HCT116 (cell line): ENCODE data around the gene CNTNAP5. TPM values are rescaled to one million over a fixed set of nuclear protein-coding genes. Genes with fewer than 3 reads are reported as not detected.

ENCODE experiments used
- ATAC-seq: fragments of 200-7000 bp; cut with Tn5 transposase; 2 replicates; pipeline ENCODE4 v1.9.1; 2020; ENCODE audit warnings: mild to moderate bottlenecking, moderate library complexity
- BruUV-seq: library from RNA; stranded (reverse); fragments of 400-500 nt; replicated peaks from 2 replicates; lab custom pipeline; 2021; lab: Mats Ljungman, UMichigan
- CTCF ChIA-PET: fragments of 300-600 bp; sonication (Branson Sonifier 250); formaldehyde crosslinking; loops from one replicate; lab custom pipeline; 2021; ENCODE audit warnings: antibody characterized with exemption; lab: Charles Lee
- POLR2A ChIA-PET: fragments of 300-600, 350-600 bp; sonication (Branson Sonifier 250); formaldehyde crosslinking; loops from one replicate; lab custom pipeline; 2021; ENCODE audit warnings: antibody characterized with exemption; lab: Charles Lee
- RAD21 ChIA-PET, 2 experiments: fragments of 300-600 bp; sonication (Branson Sonifier 250); formaldehyde crosslinking; loops; one replicate each; lab custom pipeline; 2023; ENCODE audit warnings: low total read pairs in 2 of 2; ENCODE audit not compliant: uncharacterized antibody in 2 of 2, unreplicated experiment in 2 of 2, low non-redundant PET in 1 of 2; lab: Charles Lee
- DNase-seq: peaks from one replicate; pipeline ENCODE4 v3.0.0-alpha.2; 2010; ENCODE audit warnings: low read depth, low spot score
- H2AFZ ChIP-seq: fragments of 200-600 bp; shearing (Covaris generic), sonication (generic); 2 replicates; pipeline ENCODE4 v1.6.1; 2017; ENCODE audit warnings: low read depth, mixed run types, mixed read lengths, antibody characterized with exemption, low read length; ENCODE audit not compliant: poor library complexity, severe bottlenecking
- H3K27ac ChIP-seq: 2 replicates; pipeline ENCODE4 v1.5.1; 2012; ENCODE audit warnings: low read depth, low read length
- H3K27me3 ChIP-seq: fragments of 200-600 bp; sonication (generic); 2 replicates; pipeline ENCODE4 v1.6.1; 2016; ENCODE audit warnings: mixed run types, low read length, mixed read lengths; ENCODE audit not compliant: insufficient read depth
- H3K36me3 ChIP-seq, 2 experiments: fragments of 200-500 bp in 1 of 2; fragments of 200-600 bp in 1 of 2; sonication (Bioruptor generic) in 1 of 2; sonication (generic) in 1 of 2; 2 replicates each; pipeline versions ENCODE4 v1.5.1 to v1.6.1; 2014 to 2016; ENCODE audit warnings: low read length in 2 of 2, inconsistent platforms in 1 of 2, mixed read lengths in 1 of 2, mixed run types in 1 of 2; ENCODE audit not compliant: insufficient read depth in 2 of 2, control insufficient read depth in 1 of 2
- H3K4me1 ChIP-seq, 2 experiments: fragments of 200-600 bp in 1 of 2; sonication (generic) in 1 of 2; 2 replicates each; pipeline versions ENCODE4 v1.5.1 to v1.6.1; 2012 to 2017; ENCODE audit warnings: low read length in 2 of 2, inconsistent platforms in 1 of 2, mild to moderate bottlenecking in 1 of 2, mixed read lengths in 1 of 2, mixed run types in 1 of 2, moderate library complexity in 1 of 2; ENCODE audit not compliant: insufficient read depth in 2 of 2, control insufficient read depth in 1 of 2
- H3K4me2 ChIP-seq: fragments of 200-600 bp; sonication (generic); 2 replicates; pipeline ENCODE4 v1.6.1; 2017; ENCODE audit warnings: mixed run types, low read length, mixed read lengths
- H3K4me3 ChIP-seq, 2 experiments: fragments of 200-600 bp in 1 of 2; sonication (generic) in 1 of 2; replicated peaks in 1 of 2; 2 replicates each; pipeline ENCODE4 v1.5.1; 2011 to 2016; ENCODE audit warnings: low read length in 2 of 2, control low read depth in 1 of 2, low read depth in 1 of 2, mild to moderate bottlenecking in 1 of 2, mixed read lengths in 1 of 2, mixed run types in 1 of 2
- H3K79me2 ChIP-seq: fragments of 200-600 bp; sonication (generic); 2 replicates; pipeline ENCODE4 v1.6.1; 2017; ENCODE audit warnings: mild to moderate bottlenecking, mixed run types, low read length, moderate library complexity, mixed read lengths; ENCODE audit not compliant: insufficient read depth
- H3K9ac ChIP-seq: fragments of 200-600 bp; sonication (generic); 2 replicates; pipeline ENCODE4 v1.6.1; 2016; ENCODE audit warnings: low read length, mixed read lengths
- H3K9me2 ChIP-seq: fragments of 200-600 bp; sonication (generic), shearing (Covaris generic); 2 replicates; pipeline ENCODE4 v1.6.1; 2017; ENCODE audit warnings: mixed run types, mild to moderate bottlenecking, moderate library complexity; ENCODE audit not compliant: insufficient read depth
- H3K9me3 ChIP-seq, 2 experiments: fragments of 200-500 bp in 1 of 2; fragments of 200-600 bp in 1 of 2; sonication (Bioruptor generic) in 1 of 2; sonication (generic) in 1 of 2; 2 replicates each; pipeline ENCODE4 v1.6.1; 2014 to 2017; ENCODE audit warnings: low read length in 2 of 2, mixed read lengths in 2 of 2, inconsistent platforms in 1 of 2, low read depth in 1 of 2, mild to moderate bottlenecking in 1 of 2, mixed run types in 1 of 2, moderate library complexity in 1 of 2; ENCODE audit not compliant: control insufficient read depth in 1 of 2, insufficient read depth in 1 of 2
- H4K20me1 ChIP-seq: fragments of 200-600 bp; sonication (generic), shearing (Covaris generic); 2 replicates; pipeline ENCODE4 v1.6.1; 2017; ENCODE audit warnings: mixed run types, mild to moderate bottlenecking, moderate library complexity; ENCODE audit not compliant: insufficient read depth
- ATF3 ChIP-seq: IDR thresholded peaks from 2 replicates; pipeline ENCODE4 v1.6.1; 2012
- CBX3 ChIP-seq: IDR thresholded peaks from 2 replicates; pipeline ENCODE4 v1.6.1; 2012; ENCODE audit warnings: low read depth
- CEBPB ChIP-seq: IDR thresholded peaks from 2 replicates; pipeline ENCODE4 v1.6.1; 2012; ENCODE audit warnings: low read depth
- EGR1 ChIP-seq: IDR thresholded peaks from 2 replicates; pipeline ENCODE4 v1.6.1; 2012; ENCODE audit warnings: low read depth
- EZH2phosphoT487 ChIP-seq: fragments of 200-600 bp; IDR thresholded peaks from 2 replicates; pipeline ENCODE4 v1.6.1; 2018; ENCODE audit warnings: antibody characterized with exemption, borderline replicate concordance
- FOSL1 ChIP-seq: IDR thresholded peaks from 2 replicates; pipeline ENCODE4 v1.6.1; 2012; ENCODE audit warnings: low read depth
- JUND ChIP-seq: IDR thresholded peaks from 2 replicates; pipeline ENCODE4 v1.6.1; 2012
- POLR2A ChIP-seq: IDR thresholded peaks from 2 replicates; pipeline ENCODE4 v1.7.0; 2011; ENCODE audit warnings: borderline replicate concordance; ENCODE audit not compliant: insufficient read depth, insufficient read length; ENCODE audit errors: extremely low read depth
- REST ChIP-seq: IDR thresholded peaks from 2 replicates; pipeline ENCODE4 v1.6.1; 2012; ENCODE audit warnings: low read depth
- SIN3A ChIP-seq: IDR thresholded peaks from 2 replicates; pipeline ENCODE4 v1.6.1; 2012; ENCODE audit warnings: low read depth
- SP1 ChIP-seq: IDR thresholded peaks from 2 replicates; pipeline ENCODE4 v1.6.1; 2012; ENCODE audit warnings: low read depth
- SRF ChIP-seq: IDR thresholded peaks from 2 replicates; pipeline ENCODE4 v1.6.1; 2012; ENCODE audit warnings: low read depth
- YY1 ChIP-seq: IDR thresholded peaks from 2 replicates; pipeline ENCODE4 v1.6.1; 2011; ENCODE audit warnings: low read length, low read depth, moderate library complexity, mild to moderate bottlenecking; ENCODE audit not compliant: insufficient replicate concordance; ENCODE audit errors: extremely low read depth
- intact Hi-C: fragments of 100-400 bp; cut with micrococcal nuclease; formaldehyde crosslinking; loops from 2 replicates; pipeline ENCODE4 v1.10.0; 2022
- total RNA-seq: library from RNA; stranded (reverse); gene quantifications from one replicate; pipeline ENCODE4 v1.2.1, GENCODE V29; 2021; ENCODE audit not compliant: unreplicated experiment
- TF ChIP-seq, protein P1 (sequence below), 3 experiments: fragments of 200-600 bp in 1 of 3; sonication (generic) in 1 of 3; IDR thresholded peaks in 2 of 3; conservative IDR thresholded peaks in 1 of 3; 2 replicates each; pipeline ENCODE4 v1.5.1; 2012 to 2017; ENCODE audit warnings: low read depth in 2 of 3, low read length in 2 of 3, antibody characterized with exemption in 1 of 3, borderline replicate concordance in 1 of 3, control low read depth in 1 of 3, mild to moderate bottlenecking in 1 of 3, mixed read lengths in 1 of 3, mixed run types in 1 of 3, moderate library complexity in 1 of 3; ENCODE audit not compliant: insufficient read depth in 1 of 3
- TF ChIP-seq, protein P2 (sequence below): IDR thresholded peaks from 2 replicates; pipeline ENCODE4 v1.6.1; 2011; ENCODE audit warnings: mild to moderate bottlenecking, low read length, moderate library complexity; ENCODE audit not compliant: insufficient replicate concordance; ENCODE audit errors: extremely low read depth

The CNTNAP5 gene
- total RNA-seq, 1 experiment from 2014 or later: not detected

DNA sequence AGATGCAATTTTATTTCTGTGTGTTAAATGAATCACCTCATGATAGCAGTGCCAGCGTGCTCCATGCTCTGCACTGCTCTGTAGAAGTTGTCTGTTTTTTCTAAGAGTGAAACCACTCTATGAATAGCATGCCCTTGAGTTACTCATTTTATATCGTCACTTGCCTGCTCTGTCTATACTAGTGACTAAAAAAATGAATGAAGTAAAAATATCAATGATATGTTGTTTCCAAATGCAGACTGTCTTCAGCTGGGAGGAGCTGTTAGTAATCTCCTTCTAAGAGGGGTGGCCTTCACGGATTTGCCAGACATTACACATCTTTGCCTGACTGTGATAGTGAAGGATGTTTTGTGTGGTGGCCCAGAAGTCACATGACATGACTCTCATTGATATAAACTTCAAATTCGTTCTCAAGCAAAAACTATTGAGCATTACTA is 852.1 kb downstream of the CNTNAP5 start:
- ATAC-seq: no peak

More for the DNA sequence above, 852.1 kb downstream of the CNTNAP5 start:
- H3K9me3 ChIP-seq: peaks cover 13 to 14% of the 10 kb centered on the region in 2 experiments; a peak in 2 of 4 replicates
- DNase-seq: no peak
- H3K27me3 ChIP-seq: no peaks in the 10 kb centered on the region
- TF ChIP-seq, protein P1, sequence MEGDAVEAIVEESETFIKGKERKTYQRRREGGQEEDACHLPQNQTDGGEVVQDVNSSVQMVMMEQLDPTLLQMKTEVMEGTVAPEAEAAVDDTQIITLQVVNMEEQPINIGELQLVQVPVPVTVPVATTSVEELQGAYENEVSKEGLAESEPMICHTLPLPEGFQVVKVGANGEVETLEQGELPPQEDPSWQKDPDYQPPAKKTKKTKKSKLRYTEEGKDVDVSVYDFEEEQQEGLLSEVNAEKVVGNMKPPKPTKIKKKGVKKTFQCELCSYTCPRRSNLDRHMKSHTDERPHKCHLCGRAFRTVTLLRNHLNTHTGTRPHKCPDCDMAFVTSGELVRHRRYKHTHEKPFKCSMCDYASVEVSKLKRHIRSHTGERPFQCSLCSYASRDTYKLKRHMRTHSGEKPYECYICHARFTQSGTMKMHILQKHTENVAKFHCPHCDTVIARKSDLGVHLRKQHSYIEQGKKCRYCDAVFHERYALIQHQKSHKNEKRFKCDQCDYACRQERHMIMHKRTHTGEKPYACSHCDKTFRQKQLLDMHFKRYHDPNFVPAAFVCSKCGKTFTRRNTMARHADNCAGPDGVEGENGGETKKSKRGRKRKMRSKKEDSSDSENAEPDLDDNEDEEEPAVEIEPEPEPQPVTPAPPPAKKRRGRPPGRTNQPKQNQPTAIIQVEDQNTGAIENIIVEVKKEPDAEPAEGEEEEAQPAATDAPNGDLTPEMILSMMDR (IDR thresholded peaks at IDR 0.05 in 2 of 3, conservative IDR thresholded peaks at IDR 0.05 in 1 of 3; ENCODE audit: borderline replicate concordance in 1 of 3, insufficient read depth in 1 of 3, low read depth in 2 of 3, low read length in 2 of 3): no peak
- no peak for TF ChIP-seq CEBPB
- TF ChIP-seq FOSL1: no peak
- no peak for TF ChIP-seq SRF
- no peak for TF ChIP-seq SIN3A
- TF ChIP-seq REST: no peak
- TF ChIP-seq, protein P2, sequence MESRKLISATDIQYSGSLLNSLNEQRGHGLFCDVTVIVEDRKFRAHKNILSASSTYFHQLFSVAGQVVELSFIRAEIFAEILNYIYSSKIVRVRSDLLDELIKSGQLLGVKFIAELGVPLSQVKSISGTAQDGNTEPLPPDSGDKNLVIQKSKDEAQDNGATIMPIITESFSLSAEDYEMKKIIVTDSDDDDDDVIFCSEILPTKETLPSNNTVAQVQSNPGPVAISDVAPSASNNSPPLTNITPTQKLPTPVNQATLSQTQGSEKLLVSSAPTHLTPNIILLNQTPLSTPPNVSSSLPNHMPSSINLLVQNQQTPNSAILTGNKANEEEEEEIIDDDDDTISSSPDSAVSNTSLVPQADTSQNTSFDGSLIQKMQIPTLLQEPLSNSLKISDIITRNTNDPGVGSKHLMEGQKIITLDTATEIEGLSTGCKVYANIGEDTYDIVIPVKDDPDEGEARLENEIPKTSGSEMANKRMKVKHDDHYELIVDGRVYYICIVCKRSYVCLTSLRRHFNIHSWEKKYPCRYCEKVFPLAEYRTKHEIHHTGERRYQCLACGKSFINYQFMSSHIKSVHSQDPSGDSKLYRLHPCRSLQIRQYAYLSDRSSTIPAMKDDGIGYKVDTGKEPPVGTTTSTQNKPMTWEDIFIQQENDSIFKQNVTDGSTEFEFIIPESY: no peak
- TF ChIP-seq YY1: no peak
- TF ChIP-seq EZH2phosphoT487: no peak
- TF ChIP-seq SP1: no peak
- no peak for TF ChIP-seq JUND
- TF ChIP-seq EGR1: no peak
- TF ChIP-seq CBX3: no peak
- no peak for TF ChIP-seq POLR2A
- TF ChIP-seq ATF3: no peak
- no peak overlapping the region for H3K4me3 ChIP-seq
- no peaks in the 10 kb centered on the region for H3K4me1 ChIP-seq
- no peaks in the 10 kb centered on the region for H3K9me2 ChIP-seq
- POLR2A ChIA-PET: no interaction called here
- no peak overlapping the region for H3K9ac ChIP-seq
- H3K36me3 ChIP-seq: no peaks in the 10 kb centered on the region
- BruUV-seq: no TSS peak
- H3K79me2 ChIP-seq: no peaks in the 10 kb centered on the region
- H3K4me2 ChIP-seq: no peak overlapping the region
- no peak overlapping the region for H2AFZ ChIP-seq
- CTCF ChIA-PET: no interaction called here
- intact Hi-C loops: no loop called here
- H3K27ac ChIP-seq: no peak overlapping the region
- RAD21 ChIA-PET: no interaction called here
- no peaks in the 10 kb centered on the region for H4K20me1 ChIP-seq
